HG03520 (cell line): Measurements from ENCODE around the gene MOCS3.

ENCODE experiments used
- ATAC-seq: cut with Tn5 transposase; IDR thresholded peaks from one replicate; pipeline ENCODE4 v1.9.1; 2021; ENCODE audit warnings: mild to moderate bottlenecking, moderate library complexity; ENCODE audit not compliant: unreplicated experiment

MOCS3 gene

GRCh38 chr20:50980851-50981713 is 22.5 kb downstream of the MOCS3 start:
- no peak for ATAC-seq

GRCh38 chr20:50981714-50982048 is 23.1 kb downstream of the MOCS3 start:
- ATAC-seq, result no peak

GRCh38 chr20:50982363-50982762 is 23.7 kb downstream of the MOCS3 start:
- ATAC-seq, result no peak

- no peak for ATAC-seq
These were observed 24.7 kb downstream of the MOCS3 start for GRCh38 chr20:50983321-50983720.

GRCh38 chr20:50987493-50988210 is 29.0 kb downstream of the MOCS3 start:
- ATAC-seq, result no peak

GRCh38 chr20:50991076-50991475 is 32.5 kb downstream of the MOCS3 start:
- no peak for ATAC-seq

GRCh38 chr20:50992336-50992732 is 33.7 kb downstream of the MOCS3 start:
- ATAC-seq, result no peak

- ATAC-seq, result peak; percentile 65
These were observed 34.3 kb downstream of the MOCS3 start for GRCh38 chr20:50992733-50993457.

GRCh38 chr20:50993876-50994275 is 35.3 kb downstream of the MOCS3 start:
- ATAC-seq, result no peak

- no peak for ATAC-seq
These were observed 36.9 kb downstream of the MOCS3 start for GRCh38 chr20:50995506-50995905.

- no peak for ATAC-seq
These were observed 38.6 kb downstream of the MOCS3 start for GRCh38 chr20:50996901-50997865.

- no peak for ATAC-seq
These were observed 40.7 kb downstream of the MOCS3 start for GRCh38 chr20:50999355-50999754.

GRCh38 chr20:51001430-51002265 is 43.0 kb downstream of the MOCS3 start:
- no peak for ATAC-seq

GRCh38 chr20:51002633-51003032 is 44.0 kb downstream of the MOCS3 start:
- ATAC-seq, result no peak

GRCh38 chr20:51003753-51004152 is 45.1 kb downstream of the MOCS3 start:
- no peak for ATAC-seq

GRCh38 chr20:51004305-51004727 is 45.7 kb downstream of the MOCS3 start:
- ATAC-seq, result no peak

- no peak for ATAC-seq
These were observed 46.2 kb downstream of the MOCS3 start for GRCh38 chr20:51004781-51005180.

GRCh38 chr20:51005214-51005613 is 46.6 kb downstream of the MOCS3 start:
- no peak for ATAC-seq

GRCh38 chr20:51008718-51009117 is 50.1 kb downstream of the MOCS3 start:
- no peak for ATAC-seq
